SK-N-SH treated with all-trans-retinoic acid at 6 μM for 48 hours (cell line): ENCODE measurements around the gene SMOC1.

Source experiments
- ATAC-seq: fragments of 200-7000 bp; cut with Tn5 transposase; 3 replicates; pipeline ENCODE4 v1.9.1; 2020; ENCODE audit warnings: mild to moderate bottlenecking, moderate library complexity
- ARNTL ChIP-seq: fragments of 450-650 bp; formaldehyde crosslinking; IDR thresholded peaks from 2 replicates; pipeline ENCODE4 v1.5.0; 2020; ENCODE audit warnings: low read depth, mild to moderate bottlenecking, moderate library complexity, borderline replicate concordance
- BACH2 ChIP-seq: fragments of 250-450 bp; sonication (Bioruptor Pico); IDR thresholded peaks from 2 replicates; pipeline ENCODE4 v1.9.0; 2021; ENCODE audit warnings: mild to moderate bottlenecking, borderline replicate concordance
- CREB5 ChIP-seq: fragments of 250-450 bp; sonication (Bioruptor Pico); IDR thresholded peaks from 2 replicates; pipeline ENCODE4 v1.5.1; 2020; ENCODE audit warnings: low read depth, mild to moderate bottlenecking, moderate library complexity
- CSDC2 ChIP-seq: fragments of 250-450 bp; sonication (Bioruptor Pico); IDR thresholded peaks from 2 replicates; pipeline ENCODE4 v1.5.0; 2020; ENCODE audit warnings: mild to moderate bottlenecking, moderate library complexity
- ESRRG ChIP-seq: fragments of 250-450 bp; sonication (Bioruptor Pico); IDR thresholded peaks from 2 replicates; pipeline ENCODE4 v1.6.1; 2021; ENCODE audit warnings: mild to moderate bottlenecking
- GLIS3 ChIP-seq: fragments of 250-450 bp; sonication (Bioruptor Pico); IDR thresholded peaks from 2 replicates; pipeline ENCODE4 v1.5.0; 2020; ENCODE audit warnings: mild to moderate bottlenecking, moderate library complexity
- ISL1 ChIP-seq: fragments of 250-450 bp; sonication (Bioruptor Pico); IDR thresholded peaks from 2 replicates; pipeline ENCODE4 v2.1.2; 2022; ENCODE audit warnings: mild to moderate bottlenecking, moderate library complexity
- OSR1 ChIP-seq: fragments of 250-450 bp; sonication (Bioruptor Pico); IDR thresholded peaks from 2 replicates; pipeline ENCODE4 v1.8.0; 2022; ENCODE audit warnings: moderate library complexity, mild to moderate bottlenecking, inconsistent platforms
- RARB ChIP-seq: fragments of 250-450 bp; sonication (Bioruptor Pico); IDR thresholded peaks from 2 replicates; pipeline ENCODE4 v1.8.0; 2021; ENCODE audit warnings: mild to moderate bottlenecking, moderate library complexity
- SNAI2 ChIP-seq: fragments of 250-450 bp; sonication (Bioruptor Pico); IDR thresholded peaks from 2 replicates; pipeline ENCODE4 v1.5.0; 2020; ENCODE audit warnings: mild to moderate bottlenecking, moderate library complexity
- TOX ChIP-seq: fragments of 250-450 bp; sonication (Bioruptor Pico); IDR thresholded peaks from 2 replicates; pipeline ENCODE4 v1.8.0; 2021; ENCODE audit warnings: mild to moderate bottlenecking, moderate library complexity, borderline replicate concordance
- TSHZ2 ChIP-seq: fragments of 250-450 bp; sonication (Bioruptor Pico); IDR thresholded peaks from 2 replicates; pipeline ENCODE4 v1.5.0; 2020; ENCODE audit warnings: mild to moderate bottlenecking, moderate library complexity
- ZC3H10 ChIP-seq: fragments of 250-450 bp; sonication (Bioruptor Pico); IDR thresholded peaks from 2 replicates; pipeline ENCODE4 v1.5.1; 2021; ENCODE audit warnings: mild to moderate bottlenecking, moderate library complexity
- ZNF565 ChIP-seq: fragments of 450-650 bp; formaldehyde crosslinking; conservative IDR thresholded peaks from 2 replicates; pipeline ENCODE4 v1.5.0; 2020; ENCODE audit warnings: low read depth, mild to moderate bottlenecking, moderate library complexity
- ZNF70 ChIP-seq: fragments of 450-650 bp; formaldehyde crosslinking; IDR thresholded peaks from 2 replicates; pipeline ENCODE4 v1.5.0; 2020; ENCODE audit warnings: mild to moderate bottlenecking, moderate library complexity
- TF ChIP-seq, protein P1 (sequence below): fragments of 250-450 bp; sonication (Bioruptor Pico); IDR thresholded peaks from 2 replicates; pipeline ENCODE4 v1.8.0; 2020; ENCODE audit warnings: mild to moderate bottlenecking, moderate library complexity, borderline replicate concordance
- TF ChIP-seq, protein P2 (sequence below): fragments of 250-450 bp; sonication (Bioruptor Pico); IDR thresholded peaks from 2 replicates; pipeline ENCODE4 v1.8.0; 2021; ENCODE audit warnings: low read depth, mild to moderate bottlenecking, moderate library complexity, borderline replicate concordance

Gene SMOC1

GRCh38 chr14:70069186-70069585, 190.0 kb downstream of the SMOC1 start (continued):
- TF ChIP-seq TSHZ2 (no peak), ZNF70 (no peak), OSR1 (CRISPR knock-in tag) (no peak)

GRCh38 chr14:70073924-70074566, 194.8 kb downstream of the SMOC1 start:
- ATAC-seq: peak; percentile 74
- TF ChIP-seq ZNF70 (no peak), BACH2 (CRISPR knock-in tag) (no peak), CSDC2 (no peak), TOX (CRISPR knock-in tag) (no peak), SNAI2 (no peak), ZNF565 (CRISPR knock-in tag) (no peak)

GRCh38 chr14:70077005-70077404, 197.8 kb downstream of the SMOC1 start:
- TF ChIP-seq RARB (CRISPR knock-in tag) (no peak), CREB5 (CRISPR knock-in tag) (no peak), CSDC2 (no peak)
- TF ChIP-seq, protein P1, sequence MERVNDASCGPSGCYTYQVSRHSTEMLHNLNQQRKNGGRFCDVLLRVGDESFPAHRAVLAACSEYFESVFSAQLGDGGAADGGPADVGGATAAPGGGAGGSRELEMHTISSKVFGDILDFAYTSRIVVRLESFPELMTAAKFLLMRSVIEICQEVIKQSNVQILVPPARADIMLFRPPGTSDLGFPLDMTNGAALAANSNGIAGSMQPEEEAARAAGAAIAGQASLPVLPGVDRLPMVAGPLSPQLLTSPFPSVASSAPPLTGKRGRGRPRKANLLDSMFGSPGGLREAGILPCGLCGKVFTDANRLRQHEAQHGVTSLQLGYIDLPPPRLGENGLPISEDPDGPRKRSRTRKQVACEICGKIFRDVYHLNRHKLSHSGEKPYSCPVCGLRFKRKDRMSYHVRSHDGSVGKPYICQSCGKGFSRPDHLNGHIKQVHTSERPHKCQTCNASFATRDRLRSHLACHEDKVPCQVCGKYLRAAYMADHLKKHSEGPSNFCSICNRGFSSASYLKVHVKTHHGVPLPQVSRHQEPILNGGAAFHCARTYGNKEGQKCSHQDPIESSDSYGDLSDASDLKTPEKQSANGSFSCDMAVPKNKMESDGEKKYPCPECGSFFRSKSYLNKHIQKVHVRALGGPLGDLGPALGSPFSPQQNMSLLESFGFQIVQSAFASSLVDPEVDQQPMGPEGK (CRISPR knock-in tag): no peak
- no peak for ATAC-seq

DNA sequence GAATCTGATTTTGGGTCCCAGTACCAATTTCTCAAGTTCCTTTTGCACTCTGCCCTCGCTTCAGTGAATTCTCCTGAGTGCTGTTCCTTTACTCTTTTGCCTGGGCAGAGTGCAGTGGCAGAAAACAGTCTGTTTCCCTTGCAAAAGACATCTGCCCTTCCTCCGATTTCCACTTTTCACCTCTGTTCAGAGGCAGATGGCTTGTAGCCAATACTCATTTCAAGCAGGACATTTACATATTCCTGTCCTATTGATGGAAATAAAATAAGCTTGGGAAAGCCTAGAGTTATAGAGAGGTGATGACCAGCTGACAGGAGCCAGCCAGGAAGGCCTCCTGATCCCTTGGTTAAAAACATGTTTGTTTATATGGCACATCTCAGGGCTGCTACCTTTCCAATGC, 198.5 kb downstream of the SMOC1 start:
- ATAC-seq: no peak
- TF ChIP-seq CREB5 (CRISPR knock-in tag) (no peak), BACH2 (CRISPR knock-in tag) (no peak), ISL1 (CRISPR knock-in tag) (no peak), ARNTL (CRISPR knock-in tag) (no peak), GLIS3 (CRISPR knock-in tag) (no peak), OSR1 (CRISPR knock-in tag) (no peak), ZNF70 (no peak), ZC3H10 (CRISPR knock-in tag) (no peak)

DNA sequence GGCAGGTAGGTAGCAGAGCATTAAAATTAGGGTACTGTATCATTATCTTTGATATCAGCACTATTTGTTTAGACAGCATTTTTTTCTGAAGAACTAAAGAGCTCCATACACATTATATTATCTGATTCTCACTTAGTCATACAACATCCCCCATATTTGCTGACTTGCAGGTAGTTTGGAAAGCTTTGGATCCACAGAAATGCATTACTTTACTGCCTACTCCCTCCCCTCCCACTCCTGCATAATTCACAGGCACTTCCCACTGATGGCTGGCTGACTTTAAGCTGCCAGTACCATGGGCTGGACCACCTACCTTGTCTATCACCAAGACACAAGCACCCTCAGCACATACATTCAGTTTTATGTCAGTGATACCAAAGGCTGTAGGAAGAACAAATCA, 199.1 kb downstream of the SMOC1 start:
- TF ChIP-seq CSDC2 (no peak), ZNF565 (CRISPR knock-in tag) (no peak), TSHZ2 (no peak), ZNF70 (no peak), ARNTL (CRISPR knock-in tag) (no peak), ESRRG (CRISPR knock-in tag) (no peak)
- TF ChIP-seq, protein P2, sequence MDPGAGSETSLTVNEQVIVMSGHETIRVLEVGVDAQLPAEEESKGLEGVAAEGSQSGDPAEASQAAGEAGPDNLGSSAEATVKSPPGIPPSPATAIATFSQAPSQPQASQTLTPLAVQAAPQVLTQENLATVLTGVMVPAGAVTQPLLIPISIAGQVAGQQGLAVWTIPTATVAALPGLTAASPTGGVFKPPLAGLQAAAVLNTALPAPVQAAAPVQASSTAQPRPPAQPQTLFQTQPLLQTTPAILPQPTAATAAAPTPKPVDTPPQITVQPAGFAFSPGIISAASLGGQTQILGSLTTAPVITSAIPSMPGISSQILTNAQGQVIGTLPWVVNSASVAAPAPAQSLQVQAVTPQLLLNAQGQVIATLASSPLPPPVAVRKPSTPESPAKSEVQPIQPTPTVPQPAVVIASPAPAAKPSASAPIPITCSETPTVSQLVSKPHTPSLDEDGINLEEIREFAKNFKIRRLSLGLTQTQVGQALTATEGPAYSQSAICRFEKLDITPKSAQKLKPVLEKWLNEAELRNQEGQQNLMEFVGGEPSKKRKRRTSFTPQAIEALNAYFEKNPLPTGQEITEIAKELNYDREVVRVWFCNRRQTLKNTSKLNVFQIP (CRISPR knock-in tag): no peak
- TF ChIP-seq, all 23 proteins: peak for 0
- ATAC-seq: no peak
